Lower lobe of right lung (tissue), 2 donors: Measurements from ENCODE around the gene GFPT2. TPM values are rescaled to one million over a fixed set of nuclear protein-coding genes. Genes with fewer than 3 reads are reported as not detected.
A peak's percentile ranks its signal among the peaks of the same experiment; 100 is the strongest.

Experiments
- ATAC-seq, 2 donors: fragments of 200-7000 bp; cut with Tn5 transposase; one replicate each; pipeline ENCODE4 v1.9.1; 2020 to 2022; ENCODE audit warnings: mild to moderate bottlenecking in 2 of 2, moderate library complexity in 2 of 2
- DNase-seq: peaks from one replicate; pipeline ENCODE4 v3.0.0-alpha.2; 2020
- H3K27ac ChIP-seq: fragments of 200-600 bp; one replicate; pipeline ENCODE4 v1.8.0; 2022
- H3K27me3 ChIP-seq: fragments of 200-600 bp; one replicate; pipeline ENCODE4 v1.8.0; 2022; ENCODE audit warnings: low read depth
- H3K36me3 ChIP-seq: fragments of 200-600 bp; one replicate; pipeline ENCODE4 v1.8.0; 2022; ENCODE audit warnings: mild to moderate bottlenecking
- H3K4me1 ChIP-seq: fragments of 200-600 bp; one replicate; pipeline ENCODE4 v1.8.0; 2022
- H3K4me3 ChIP-seq: fragments of 200-600 bp; one replicate; pipeline ENCODE4 v1.8.0; 2022; ENCODE audit warnings: mild to moderate bottlenecking
- H3K9me3 ChIP-seq: fragments of 200-600 bp; one replicate; pipeline ENCODE4 v1.8.0; 2022
- CTCF ChIP-seq: fragments of 200-600 bp; IDR thresholded peaks from one replicate; pipeline ENCODE4 v1.8.0; 2022; ENCODE audit warnings: antibody characterized with exemption, mild to moderate bottlenecking
- intact Hi-C: fragments of 100-400 bp; cut with DNase I; formaldehyde crosslinking; loops from one replicate; pipeline ENCODE4 v1.11.0; 2022
- total RNA-seq: library from RNA; stranded (reverse); fragmentation: NEBNext Ultra II Directional; extraction: Animal tissue kit (Norgen Biotek cat#: 25700); gene quantifications from one replicate; pipeline ENCODE4 v1.2.1, GENCODE V29; 2021
- donor health status: DM: no; HTN: yes; CAD: no; lungs with severe emphysema.

The GFPT2 gene
- total RNA-seq, 1 donor from 2014 or later, result 13.4 TPM

- DNase-seq, result no peak
- Histone ChIP-seq H3K27ac (no peak overlapping the region), H3K9me3 (no peaks in the 10 kb centered on the region), H3K4me3 (no peak overlapping the region), H3K27me3 (peaks cover 20% of the 10 kb centered on the region), H3K4me1 (peaks cover 25% of the 10 kb centered on the region), H3K36me3 (no peaks in the 10 kb centered on the region)
- no peak for ATAC-seq
- TF ChIP-seq CTCF, result no peak
- intact Hi-C loops, result no loop called here
These were observed 4.8 kb downstream of the GFPT2 start for GRCh38 chr5:180348336-180348735.

DNA sequence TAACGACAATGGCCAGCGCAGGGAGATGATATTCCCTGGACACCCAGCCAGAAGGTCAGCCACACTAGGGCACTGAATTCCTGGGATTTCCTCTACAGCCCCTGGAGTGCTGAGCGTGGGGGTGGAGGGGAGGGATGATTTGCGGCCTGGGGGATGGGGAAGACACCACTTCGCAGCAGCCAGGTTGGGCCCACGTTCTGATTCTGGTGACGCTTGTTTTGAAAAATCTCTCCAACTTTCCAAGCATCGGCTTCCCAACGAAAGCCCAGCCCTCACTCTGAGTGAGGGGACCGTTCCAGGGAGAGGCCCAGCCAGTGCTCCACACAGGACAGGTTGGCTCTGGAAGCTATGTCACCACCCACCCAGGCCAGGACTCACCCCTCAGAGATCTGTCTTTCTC is 5.4 kb downstream of the GFPT2 start:
- no peaks in the 10 kb centered on the region for H3K36me3 ChIP-seq
- ATAC-seq (no peak), DNase-seq (no peak)
- TF ChIP-seq CTCF, result no peak
- peaks cover 13% of the 10 kb centered on the region for H3K27me3 ChIP-seq
- H3K4me1 ChIP-seq, result peaks cover 22% of the 10 kb centered on the region
- H3K27ac ChIP-seq, result no peak overlapping the region
- no peaks in the 10 kb centered on the region for H3K9me3 ChIP-seq
- H3K4me3 ChIP-seq, result no peak overlapping the region
- intact Hi-C loops, result no loop called here

- Histone ChIP-seq H3K9me3 (no peaks in the 10 kb centered on the region), H3K27ac (no peak overlapping the region), H3K27me3 (no peaks in the 10 kb centered on the region), H3K36me3 (no peaks in the 10 kb centered on the region), H3K4me1 (peaks cover 10% of the 10 kb centered on the region), H3K4me3 (no peak overlapping the region)
- peak in 1 of 2 donors; percentile 7 for ATAC-seq
- intact Hi-C loops, result no loop called here
- no peak for TF ChIP-seq CTCF
- DNase-seq, result no peak
These were observed 6.8 kb downstream of the GFPT2 start for GRCh38 chr5:180346358-180346757.

GRCh38 chr5:180345781-180346180 is 7.4 kb downstream of the GFPT2 start:
- intact Hi-C loops, result no loop called here
- H3K36me3 ChIP-seq, result no peaks in the 10 kb centered on the region
- no peak for ATAC-seq
- H3K4me3 ChIP-seq, result no peak overlapping the region
- peak; percentile 31 for DNase-seq
- H3K9me3 ChIP-seq, result no peaks in the 10 kb centered on the region
- H3K27ac ChIP-seq, result no peak overlapping the region
- TF ChIP-seq CTCF, result no peak
- peaks cover 10% of the 10 kb centered on the region for H3K4me1 ChIP-seq
- no peaks in the 10 kb centered on the region for H3K27me3 ChIP-seq

DNA sequence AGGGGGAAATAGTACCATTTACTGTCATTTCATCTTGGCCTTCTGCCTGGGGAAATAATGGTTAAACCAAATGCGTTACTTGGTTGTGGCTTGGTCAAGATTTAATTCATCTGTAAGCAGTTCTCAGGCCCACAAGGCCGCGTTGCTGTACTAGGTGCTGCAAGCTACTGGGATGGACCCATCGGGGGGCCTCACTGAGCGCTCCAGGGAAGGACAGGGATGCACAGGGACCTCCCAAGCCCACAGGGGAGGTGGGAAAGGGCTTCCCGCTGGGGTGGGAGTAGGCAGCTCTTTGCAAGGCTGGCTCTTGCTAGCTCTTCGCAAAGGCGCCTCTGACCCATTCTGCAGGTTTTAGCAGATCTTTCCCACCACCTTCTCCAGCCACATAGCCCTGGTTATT is 8.0 kb downstream of the GFPT2 start:
- TF ChIP-seq CTCF, result no peak
- intact Hi-C loops, result no loop called here
- Histone ChIP-seq H3K27me3 (no peaks in the 10 kb centered on the region), H3K4me3 (no peak overlapping the region), H3K36me3 (no peaks in the 10 kb centered on the region), H3K9me3 (no peaks in the 10 kb centered on the region), H3K27ac (no peak overlapping the region), H3K4me1 (peaks cover 10% of the 10 kb centered on the region)
- no peak for DNase-seq
- no peak for ATAC-seq

DNA sequence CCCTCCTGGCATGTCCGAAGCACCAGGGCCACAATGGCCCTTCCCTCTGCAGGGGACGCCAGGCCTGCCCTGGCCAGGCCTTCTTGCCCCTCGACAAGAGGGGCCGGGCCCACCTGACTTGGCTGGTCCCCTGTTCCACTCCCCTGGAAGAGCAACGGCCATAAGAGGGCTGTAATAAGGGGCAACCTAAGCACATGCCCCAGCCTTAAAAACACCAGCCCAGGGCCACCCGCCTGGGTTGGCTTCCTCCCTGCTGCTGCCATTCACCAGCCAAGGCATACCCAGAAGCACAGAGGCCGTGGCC is 8.5 kb downstream of the GFPT2 start:
- Histone ChIP-seq H3K27ac (no peak overlapping the region), H3K27me3 (no peaks in the 10 kb centered on the region), H3K9me3 (no peaks in the 10 kb centered on the region), H3K36me3 (no peaks in the 10 kb centered on the region), H3K4me1 (peaks cover 10% of the 10 kb centered on the region), H3K4me3 (no peak overlapping the region)
- ATAC-seq, result no peak
- no peak for TF ChIP-seq CTCF
- no peak for DNase-seq
- intact Hi-C loops, result no loop called here
